GM18508 (cell line): ENCODE measurements around the gene MRPL36.

Source experiments
- ATAC-seq: cut with Tn5 transposase; IDR thresholded peaks from one replicate; pipeline ENCODE4 v1.9.1; 2021; ENCODE audit warnings: moderate number of reproducible peaks; ENCODE audit not compliant: insufficient read depth, unreplicated experiment

MRPL36 gene

DNA sequence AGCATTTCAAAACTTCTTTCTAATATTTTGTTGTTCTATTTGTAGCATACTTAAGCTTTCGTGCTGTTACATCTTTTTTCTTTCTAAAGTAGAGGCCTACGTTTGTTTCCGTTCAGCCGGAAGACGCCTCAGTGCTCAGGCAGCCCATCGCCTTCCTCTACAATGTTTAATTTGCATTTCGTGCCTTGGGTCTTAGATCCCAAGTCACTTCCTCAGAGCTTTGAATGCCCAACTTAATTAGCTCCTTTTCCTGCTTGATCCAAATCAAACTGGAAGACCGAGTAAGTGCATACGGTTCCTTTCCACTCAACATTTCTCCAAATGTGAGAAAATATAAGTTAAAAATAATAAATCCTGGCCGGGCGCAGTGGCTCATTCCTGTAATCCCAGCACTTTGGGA is 43.2 kb downstream of the MRPL36 start:
- no peak for ATAC-seq

DNA sequence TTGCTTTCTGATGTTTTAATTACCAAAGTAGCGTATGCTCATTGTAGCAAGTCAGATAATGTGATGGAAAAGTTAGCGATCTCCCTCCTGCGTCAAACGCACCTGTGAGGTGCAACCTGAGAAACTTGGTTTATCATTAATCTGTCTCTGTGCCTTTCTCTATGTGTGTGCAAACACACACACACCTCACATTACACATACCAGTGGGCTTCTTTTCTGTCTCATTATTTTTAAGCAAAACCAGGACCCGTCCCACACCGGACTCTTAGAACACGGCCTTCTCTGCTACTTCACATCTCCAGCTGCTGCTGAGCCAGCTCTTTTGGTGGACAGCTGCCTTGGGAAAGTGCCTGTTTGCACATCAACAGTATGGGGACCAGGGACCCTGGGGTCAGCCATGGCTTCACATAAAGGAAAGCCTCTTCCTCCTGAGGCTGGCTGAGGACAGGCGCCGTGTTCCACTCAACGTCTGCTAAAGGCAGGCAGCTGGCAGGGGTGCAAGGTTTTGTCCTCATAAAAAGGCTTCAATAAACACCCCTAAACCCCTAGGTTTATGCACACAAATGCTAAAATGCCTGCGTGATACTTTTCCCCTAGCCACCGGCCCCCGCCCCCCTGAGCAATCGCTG is 44.2 kb downstream of the MRPL36 start:
- no peak for ATAC-seq

DNA sequence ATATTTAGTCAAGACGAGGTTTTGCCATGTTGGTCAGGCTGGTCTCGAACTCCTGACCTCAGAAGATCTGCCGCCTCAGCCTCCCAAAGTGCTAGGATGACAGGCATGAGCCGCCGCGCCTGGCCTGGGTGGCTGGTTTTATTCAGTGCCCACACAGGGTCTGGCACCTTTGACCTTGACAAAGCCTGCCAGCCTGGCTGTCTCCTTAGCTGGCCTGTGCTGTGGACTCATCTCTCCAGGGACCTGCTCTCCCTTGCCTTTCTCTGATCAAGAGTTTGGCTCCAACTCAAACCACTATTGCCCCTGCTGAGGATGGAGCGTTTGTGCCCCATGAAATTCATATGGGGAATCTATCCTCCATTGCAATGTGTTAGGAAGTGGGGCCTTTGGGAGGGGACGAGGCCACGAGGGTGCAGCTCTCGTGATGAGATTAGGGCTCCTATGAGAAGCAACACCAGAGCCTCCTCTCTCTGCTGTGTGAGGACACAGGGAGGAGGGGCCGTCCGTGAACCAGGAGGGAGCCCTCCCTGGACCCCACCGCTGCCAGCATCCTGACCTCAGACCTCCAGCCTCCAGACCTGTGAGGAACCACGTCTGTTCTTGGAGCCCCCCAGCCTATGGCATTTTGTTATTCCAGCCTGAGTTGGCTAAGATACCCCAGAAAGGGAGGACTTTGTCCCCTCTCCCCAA is 45.0 kb downstream of the MRPL36 start:
- ATAC-seq = no peak

DNA sequence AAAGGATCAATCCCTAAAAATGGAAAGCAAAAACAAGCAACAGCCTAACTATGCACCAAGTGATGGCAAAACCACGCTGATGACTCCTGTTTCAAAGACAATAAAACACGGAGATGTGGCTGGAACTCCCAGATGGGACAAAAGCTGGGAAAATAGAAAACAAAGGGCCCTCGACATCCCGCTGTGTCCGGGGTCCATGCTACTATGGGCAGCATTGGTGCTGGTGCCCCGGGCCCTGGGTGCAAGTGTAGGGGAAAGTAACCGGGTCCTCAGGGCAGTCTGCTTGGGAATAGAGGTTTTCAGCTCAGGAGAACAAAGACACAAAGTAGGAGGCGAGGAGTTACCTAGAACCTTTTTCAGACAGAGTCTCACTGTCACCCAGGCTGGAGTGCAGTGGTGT is 46.1 kb downstream of the MRPL36 start:
- ATAC-seq = no peak

DNA sequence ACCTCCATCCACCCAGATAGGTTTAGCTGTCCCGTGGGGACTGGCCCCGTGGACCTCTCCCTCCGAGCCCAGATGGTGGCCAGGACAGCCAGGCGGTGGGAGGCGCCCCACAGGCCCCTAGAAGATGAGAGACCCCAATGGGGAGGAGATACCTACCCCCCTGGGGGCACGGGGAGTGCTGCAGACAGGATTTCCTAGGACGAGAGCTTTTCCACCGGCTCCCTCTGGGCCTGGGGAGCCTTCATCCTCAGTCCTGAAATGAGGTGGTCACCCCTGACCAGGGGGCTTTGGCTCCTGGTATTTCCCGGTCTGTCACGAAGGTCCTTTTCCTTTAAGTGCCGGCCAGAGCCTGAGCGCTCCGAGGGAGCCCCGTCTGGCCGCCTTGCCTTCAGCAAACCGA is 46.8 kb downstream of the MRPL36 start:
- no peak for ATAC-seq

DNA sequence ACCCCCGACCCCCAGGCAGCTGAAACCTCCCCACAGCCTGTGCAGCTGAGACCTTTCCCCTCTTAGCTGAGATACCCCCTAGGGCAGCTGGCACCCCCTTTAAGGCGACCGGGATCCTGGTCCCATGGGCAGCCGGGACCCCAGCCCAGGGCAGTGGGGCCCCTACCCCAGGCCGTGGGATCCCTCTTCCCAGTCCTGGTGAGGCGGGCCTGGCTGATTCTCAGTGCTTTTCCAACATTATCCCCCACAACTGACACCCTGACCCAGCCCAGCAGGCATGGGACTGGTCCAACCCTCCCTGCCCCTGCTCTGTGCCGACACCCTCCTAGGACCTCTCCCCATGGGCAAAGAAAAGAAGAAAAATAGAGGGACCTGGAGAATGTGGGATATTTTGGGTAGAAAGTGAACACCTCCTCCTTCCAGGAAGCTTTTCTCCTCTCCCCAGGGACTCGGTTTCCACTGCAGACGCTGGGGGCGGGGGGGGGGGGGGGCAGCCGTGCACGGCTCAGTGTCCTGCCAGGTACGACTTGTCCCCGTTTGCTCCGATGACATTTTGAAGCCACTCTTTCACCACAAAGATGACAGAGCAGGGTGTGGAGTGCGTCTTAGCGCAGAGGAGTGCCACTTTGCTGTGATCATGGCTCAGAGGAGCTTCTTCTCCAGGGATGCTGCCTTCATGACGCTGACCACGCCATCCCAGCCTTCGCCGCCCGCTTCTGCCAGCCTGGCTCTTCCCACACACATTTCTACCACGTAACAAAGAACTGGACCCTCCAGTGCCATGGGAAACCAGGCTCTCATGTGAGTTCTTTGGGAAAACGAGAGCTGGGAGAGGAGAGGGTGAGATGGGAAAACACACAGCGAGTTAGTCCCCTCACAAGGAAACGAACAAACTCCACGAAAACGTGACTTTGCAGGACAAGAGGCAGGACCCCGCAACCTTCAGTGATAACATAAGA is 47.5 kb downstream of the MRPL36 start:
- ATAC-seq = no peak

DNA sequence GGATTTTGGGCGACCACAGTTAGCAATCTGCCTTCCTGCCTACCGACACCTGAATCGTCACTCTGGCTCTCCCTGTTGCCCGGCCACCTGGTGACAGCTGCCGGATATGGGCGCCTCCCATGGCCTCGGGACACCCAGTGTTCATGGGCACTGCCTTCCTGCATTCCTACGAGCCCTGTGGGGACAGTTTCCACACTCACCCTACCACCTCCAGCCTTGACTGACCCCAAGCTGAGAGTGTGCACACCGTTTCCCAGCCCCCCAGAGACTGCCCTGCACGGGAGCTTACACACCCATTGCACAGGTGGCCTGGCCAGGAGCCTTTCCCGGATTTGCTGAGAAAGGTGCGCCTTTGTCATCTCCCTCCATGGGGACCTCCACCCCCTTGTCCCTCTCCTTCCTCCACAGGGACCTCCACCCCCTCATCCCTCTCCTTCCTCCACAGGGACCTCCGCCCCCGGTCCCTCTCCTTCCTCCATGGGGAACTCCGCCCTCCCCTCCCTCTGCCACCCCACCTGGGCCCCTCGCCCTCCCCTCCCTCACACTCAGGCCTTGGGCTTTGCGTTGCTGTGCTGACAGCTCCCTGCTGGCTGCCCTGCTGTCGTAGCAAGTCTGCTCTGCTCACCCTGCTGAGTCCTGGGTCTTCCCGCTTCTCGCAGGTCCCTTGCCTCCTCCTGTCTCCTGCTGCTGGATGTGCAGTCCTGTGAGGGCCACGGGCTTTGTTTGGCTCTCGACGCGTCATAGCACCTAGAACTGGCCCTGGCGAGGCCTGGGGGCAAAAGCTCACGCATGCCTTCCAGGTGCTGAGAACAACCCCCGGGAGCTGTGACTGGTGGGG is 48.4 kb downstream of the MRPL36 start:
- no peak for ATAC-seq

DNA sequence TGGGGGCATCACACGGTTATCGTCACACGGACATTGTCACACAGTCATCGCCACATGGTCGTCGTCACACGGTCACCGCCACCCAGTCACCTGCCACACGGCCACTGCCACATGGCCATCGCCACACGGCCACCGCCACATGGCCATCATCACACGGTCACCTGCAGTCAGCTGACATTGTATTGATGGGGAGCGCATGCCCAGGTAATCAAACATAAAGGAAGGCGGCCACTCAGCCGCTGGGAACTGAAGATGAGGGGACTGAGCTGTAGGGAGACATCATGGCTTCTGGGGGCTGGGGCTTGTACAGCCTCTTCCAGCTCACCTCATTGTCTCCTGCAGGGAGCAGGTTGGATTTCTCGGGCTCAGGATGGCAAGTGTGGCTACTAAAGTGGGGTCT is 49.2 kb downstream of the MRPL36 start:
- ATAC-seq = no peak

DNA sequence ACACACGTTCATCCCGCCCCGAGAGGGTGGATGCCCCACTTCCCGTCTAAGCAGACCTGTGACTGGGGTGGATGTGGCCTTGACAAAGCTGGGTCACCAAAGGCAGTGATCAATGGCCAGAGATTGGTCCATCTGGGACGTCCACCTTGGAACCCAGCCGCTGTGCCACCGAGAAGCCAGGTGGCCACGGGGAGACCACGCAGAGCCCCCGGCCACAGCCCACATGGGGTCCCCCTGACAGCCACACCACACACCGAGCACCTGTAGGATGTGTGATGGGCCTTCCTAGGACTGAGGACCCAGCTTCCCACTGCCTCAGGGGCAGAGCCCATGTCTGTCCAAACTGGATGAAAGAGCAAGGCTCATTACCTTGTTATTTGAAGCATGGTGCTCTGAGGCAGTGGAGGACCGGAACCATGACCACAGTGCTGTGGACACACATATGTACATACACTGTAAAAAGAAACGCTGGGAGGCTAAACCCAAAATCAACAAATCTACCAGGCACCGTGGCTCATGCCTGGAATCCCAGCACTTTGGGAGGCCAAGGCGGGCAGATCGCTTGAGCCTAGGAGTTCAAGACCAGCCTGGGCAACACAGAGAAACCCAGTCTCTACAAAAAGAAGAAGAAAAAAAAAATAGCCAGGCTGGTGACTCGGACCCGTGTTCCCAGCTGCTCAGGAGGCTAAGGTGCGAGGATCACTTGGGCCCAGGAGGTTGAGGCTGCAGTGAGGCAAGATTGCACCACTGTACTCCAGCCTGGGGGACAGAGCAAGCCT is 50.1 kb downstream of the MRPL36 start:
- ATAC-seq = no peak

DNA sequence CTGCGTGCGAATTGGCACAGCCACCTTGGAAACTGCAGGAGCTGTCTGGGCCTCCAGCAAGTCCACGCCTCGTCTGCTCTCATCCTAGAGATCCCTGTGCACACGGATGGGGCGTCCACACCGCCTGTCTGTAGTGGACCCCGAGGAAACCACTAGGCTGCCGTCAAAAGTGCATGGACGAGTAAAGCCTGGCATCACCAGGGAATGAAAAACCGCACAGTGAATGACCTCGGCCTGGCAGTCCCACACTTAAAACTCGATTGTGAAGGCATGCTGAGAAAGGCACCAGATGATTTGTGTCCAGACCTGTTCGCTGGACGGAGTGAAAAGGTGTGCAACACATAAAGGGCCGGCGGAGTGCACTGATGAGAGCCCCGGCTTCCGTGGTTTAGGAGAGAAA is 50.8 kb downstream of the MRPL36 start:
- no peak for ATAC-seq
